Stimulated activated naive B cell treated with anti-CD40 and anti-IgM and Interleukin-4, amounts not matched to agents 10 μg/mL and 1 μg/mL and 100 μg/mL, for 72 hours (primary cell): ENCODE results near the gene JAK2.

Experiments
- ATAC-seq, 2 donors: fragments of 150-1000 bp; cut with Tn5 transposase; replicated peaks; 2 replicates each; pipeline ENCODE4 v1.10.0; 2021; ENCODE audit warnings: moderate library complexity in 1 of 2
- DNase-seq: peaks from one replicate; pipeline ENCODE4 v3.0.0; 2021
- H3K27ac Mint-ChIP-seq: one replicate; pipeline ENCODE4 v1.8.0; 2022; ENCODE audit warnings: mild to moderate bottlenecking, mixed read lengths
- H3K27me3 Mint-ChIP-seq, 2 donors: one replicate each; pipeline ENCODE4 v1.8.0; 2022; ENCODE audit warnings: mixed read lengths in 2 of 2
- H3K36me3 Mint-ChIP-seq, 2 donors: one replicate each; pipeline ENCODE4 v1.8.0; 2022; ENCODE audit warnings: mixed read lengths in 2 of 2, mild to moderate bottlenecking in 1 of 2
- H3K4me1 Mint-ChIP-seq, 2 donors: one replicate each; pipeline ENCODE4 v1.8.0; 2022; ENCODE audit warnings: mixed read lengths in 2 of 2, mild to moderate bottlenecking in 1 of 2
- H3K4me3 Mint-ChIP-seq, 2 donors: one replicate each; pipeline ENCODE4 v1.8.0; 2022; ENCODE audit warnings: mild to moderate bottlenecking in 2 of 2, mixed read lengths in 2 of 2, moderate library complexity in 1 of 2
- H3K9me3 Mint-ChIP-seq, 2 donors: one replicate each; pipeline ENCODE4 v1.8.0; 2022; ENCODE audit warnings: mixed read lengths in 2 of 2, mild to moderate bottlenecking in 1 of 2

Gene JAK2

GRCh38 chr9:5110867-5111681 lies 126.0 kb downstream of the JAK2 start:
- H3K9me3 Mint-ChIP-seq, result peaks cover 9 to 18% of the 10 kb centered on the region in 2 donors
- peaks cover 35 to 36% of the 10 kb centered on the region in 2 donors for H3K36me3 Mint-ChIP-seq
- ATAC-seq (no peak), DNase-seq (no peak)
- no peak overlapping the region for H3K27ac Mint-ChIP-seq
- no peak overlapping the region for H3K4me3 Mint-ChIP-seq
- H3K27me3 Mint-ChIP-seq, result no peaks in the 10 kb centered on the region
- no peaks in the 10 kb centered on the region for H3K4me1 Mint-ChIP-seq

- DNase-seq (no peak), ATAC-seq (no peak)
- Mint-ChIP-seq H3K4me1 (no peaks in the 10 kb centered on the region), H3K36me3 (peaks cover 30 to 34% of the 10 kb centered on the region in 2 donors), H3K27me3 (no peaks in the 10 kb centered on the region), H3K27ac (no peak overlapping the region), H3K9me3 (peaks cover 9 to 17% of the 10 kb centered on the region in 2 donors), H3K4me3 (no peak overlapping the region)
These were observed 126.6 kb downstream of the JAK2 start for GRCh38 chr9:5111696-5112095.

- no peak for DNase-seq
- Mint-ChIP-seq H3K4me3 (peak overlapping the region in 1 of 2 donors; percentile 1), H3K27me3 (no peaks in the 10 kb centered on the region), H3K27ac (no peak overlapping the region), H3K4me1 (no peaks in the 10 kb centered on the region), H3K9me3 (peaks cover 9 to 17% of the 10 kb centered on the region in 2 donors), H3K36me3 (peaks cover 33 to 35% of the 10 kb centered on the region in 2 donors)
- ATAC-seq, result no peak
These were observed 127.1 kb downstream of the JAK2 start for GRCh38 chr9:5112109-5112592.

DNA sequence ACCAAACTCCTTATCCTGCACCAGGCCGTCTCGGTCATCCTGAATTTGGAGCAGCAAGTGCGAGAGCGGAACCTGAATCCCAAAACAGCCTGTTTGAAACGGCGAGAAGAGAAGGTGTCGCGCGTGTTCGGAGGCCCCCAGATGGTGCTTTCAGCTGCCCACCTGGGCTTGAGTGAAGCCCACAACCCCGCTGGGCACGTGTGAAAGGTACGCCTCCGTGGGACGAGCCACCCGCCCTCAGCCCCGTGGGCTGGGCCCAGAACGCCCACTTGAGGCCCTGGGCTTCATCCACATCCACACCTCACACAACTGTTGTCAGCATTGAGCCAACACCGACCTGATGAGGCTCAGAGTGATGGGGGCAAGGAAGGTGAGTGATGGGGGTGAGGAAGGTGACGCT lies 127.6 kb downstream of the JAK2 start:
- Mint-ChIP-seq H3K9me3 (peaks cover 9 to 17% of the 10 kb centered on the region in 2 donors), H3K36me3 (peaks cover 29 to 33% of the 10 kb centered on the region in 2 donors), H3K27ac (no peak overlapping the region), H3K27me3 (no peaks in the 10 kb centered on the region), H3K4me3 (peak overlapping the region in 1 of 2 donors; percentile 1), H3K4me1 (no peaks in the 10 kb centered on the region)
- DNase-seq (no peak), ATAC-seq (no peak)

- ATAC-seq (no peak), DNase-seq (no peak)
- no peaks in the 10 kb centered on the region for H3K27me3 Mint-ChIP-seq
- peaks cover 29 to 33% of the 10 kb centered on the region in 2 donors for H3K36me3 Mint-ChIP-seq
- no peak overlapping the region for H3K4me3 Mint-ChIP-seq
- H3K9me3 Mint-ChIP-seq, result peaks cover 9 to 17% of the 10 kb centered on the region in 2 donors
- H3K4me1 Mint-ChIP-seq, result no peaks in the 10 kb centered on the region
- H3K27ac Mint-ChIP-seq, result no peak overlapping the region
These were observed 128.5 kb downstream of the JAK2 start for GRCh38 chr9:5113523-5113922.

DNA sequence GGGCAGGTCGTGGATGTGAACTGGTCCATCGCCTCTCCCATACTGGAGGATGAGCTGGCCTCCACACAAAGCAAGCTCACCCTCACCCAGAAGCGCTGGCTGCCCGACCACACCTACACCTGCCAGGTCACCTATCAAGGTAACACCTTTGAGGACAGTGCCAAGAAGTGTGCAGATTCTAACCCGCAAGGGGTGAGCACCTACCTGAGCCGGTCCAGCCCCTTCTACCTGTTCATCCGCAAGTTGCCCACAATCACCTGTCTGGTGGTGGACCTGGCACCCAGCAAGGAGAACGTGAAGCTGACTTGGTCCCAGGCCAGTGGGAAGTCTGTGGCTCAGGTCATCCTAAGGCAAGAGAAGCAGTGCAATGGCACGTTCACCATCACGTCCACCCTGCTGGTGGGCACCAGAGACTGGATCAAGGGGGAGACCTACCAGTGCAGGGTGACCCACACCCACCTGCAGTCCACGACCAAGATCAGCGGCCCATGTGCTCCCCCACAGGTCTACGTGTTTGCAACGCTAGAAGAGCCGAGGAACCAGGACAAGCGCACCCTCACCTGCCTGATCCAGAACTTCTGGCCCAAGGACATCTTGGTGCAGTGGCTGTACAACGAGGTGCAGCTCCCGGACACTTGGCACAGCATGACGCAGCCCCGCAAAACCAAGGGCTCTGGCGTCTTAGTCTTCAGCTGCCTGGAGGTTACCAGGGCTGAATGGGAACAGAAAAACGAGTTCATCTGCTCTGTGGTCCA lies 129.1 kb downstream of the JAK2 start:
- Mint-ChIP-seq H3K36me3 (peaks cover 29 to 33% of the 10 kb centered on the region in 2 donors), H3K4me1 (no peaks in the 10 kb centered on the region), H3K27me3 (no peaks in the 10 kb centered on the region), H3K4me3 (no peak overlapping the region), H3K27ac (no peak overlapping the region), H3K9me3 (peaks cover 9 to 17% of the 10 kb centered on the region in 2 donors)
- DNase-seq (no peak), ATAC-seq (no peak)

- H3K4me1 Mint-ChIP-seq, result peaks cover 0 to 2% of the 10 kb centered on the region in 2 donors
- no peak for DNase-seq
- H3K27ac Mint-ChIP-seq, result no peak overlapping the region
- H3K9me3 Mint-ChIP-seq, result no peaks in the 10 kb centered on the region
- peaks cover 26 to 44% of the 10 kb centered on the region in 2 donors for H3K36me3 Mint-ChIP-seq
- no peak for ATAC-seq
- H3K27me3 Mint-ChIP-seq, result no peaks in the 10 kb centered on the region
- H3K4me3 Mint-ChIP-seq, result no peak overlapping the region
These were observed 137.0 kb downstream of the JAK2 start for GRCh38 chr9:5122116-5122515.

GRCh38 chr9:5122516-5122915 lies 137.4 kb downstream of the JAK2 start:
- H3K36me3 Mint-ChIP-seq, result peaks cover 28 to 45% of the 10 kb centered on the region in 2 donors
- no peak overlapping the region for H3K27ac Mint-ChIP-seq

DNA sequence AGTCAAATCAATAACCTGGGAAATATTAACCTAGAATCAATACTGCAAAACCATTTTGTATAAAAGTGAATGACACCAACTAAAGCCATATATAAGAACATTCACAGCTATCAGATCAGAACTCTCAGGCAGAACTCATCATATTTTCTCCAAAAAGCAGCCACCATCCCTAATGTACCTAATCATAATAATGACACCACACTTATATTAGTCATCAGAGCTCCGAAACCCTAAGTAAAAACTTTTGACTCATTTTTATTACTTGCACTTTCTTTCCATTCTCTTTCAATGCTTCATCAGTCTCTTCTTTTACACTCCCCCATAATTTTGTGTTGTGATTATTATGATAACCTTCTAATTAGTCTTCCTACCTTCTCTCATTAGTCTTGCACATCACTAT lies 155.1 kb downstream of the JAK2 start:
- peaks cover 24 to 25% of the 10 kb centered on the region in 2 donors for H3K9me3 Mint-ChIP-seq
- no peak overlapping the region for H3K4me3 Mint-ChIP-seq
- H3K27me3 Mint-ChIP-seq, result no peaks in the 10 kb centered on the region
- no peak overlapping the region for H3K27ac Mint-ChIP-seq
- H3K36me3 Mint-ChIP-seq, result peaks cover 30 to 55% of the 10 kb centered on the region in 2 donors
- DNase-seq (no peak), ATAC-seq (no peak)
- H3K4me1 Mint-ChIP-seq, result peaks cover 0 to 2% of the 10 kb centered on the region in 2 donors

More at GRCh38 chr9:5122516-5122915, 137.4 kb downstream of the JAK2 start:
- ATAC-seq (no peak), DNase-seq (no peak)
- Mint-ChIP-seq H3K9me3 (no peaks in the 10 kb centered on the region), H3K27me3 (no peaks in the 10 kb centered on the region), H3K4me1 (peaks cover 0 to 2% of the 10 kb centered on the region in 2 donors), H3K4me3 (no peak overlapping the region)

DNA sequence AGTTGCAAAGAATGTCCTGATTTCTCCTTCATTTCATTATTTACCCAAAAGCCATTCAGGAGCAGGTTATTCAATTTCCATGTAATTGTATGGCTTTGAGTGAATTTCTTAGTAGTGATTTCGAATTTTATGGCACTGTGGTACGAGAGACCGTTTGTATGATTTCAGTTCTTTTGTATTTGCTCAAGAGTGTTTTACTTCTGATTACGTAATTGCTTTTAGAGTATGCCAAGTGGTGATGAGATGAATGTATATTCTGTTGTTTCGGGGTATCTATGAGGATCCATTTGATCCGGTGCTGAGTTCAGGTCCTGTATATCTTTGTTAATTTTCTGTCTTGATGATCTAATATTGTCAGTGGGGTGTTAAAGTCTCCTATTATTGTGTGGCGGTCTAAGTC lies 159.1 kb downstream of the JAK2 start:
- ATAC-seq, result no peak
- Mint-ChIP-seq H3K27ac (no peak overlapping the region), H3K4me3 (no peak overlapping the region), H3K27me3 (no peaks in the 10 kb centered on the region), H3K4me1 (peaks cover 0 to 2% of the 10 kb centered on the region in 2 donors), H3K36me3 (peaks cover 69 to 86% of the 10 kb centered on the region in 2 donors), H3K9me3 (peaks cover 23 to 31% of the 10 kb centered on the region in 2 donors)
- DNase-seq, result no peak

DNA sequence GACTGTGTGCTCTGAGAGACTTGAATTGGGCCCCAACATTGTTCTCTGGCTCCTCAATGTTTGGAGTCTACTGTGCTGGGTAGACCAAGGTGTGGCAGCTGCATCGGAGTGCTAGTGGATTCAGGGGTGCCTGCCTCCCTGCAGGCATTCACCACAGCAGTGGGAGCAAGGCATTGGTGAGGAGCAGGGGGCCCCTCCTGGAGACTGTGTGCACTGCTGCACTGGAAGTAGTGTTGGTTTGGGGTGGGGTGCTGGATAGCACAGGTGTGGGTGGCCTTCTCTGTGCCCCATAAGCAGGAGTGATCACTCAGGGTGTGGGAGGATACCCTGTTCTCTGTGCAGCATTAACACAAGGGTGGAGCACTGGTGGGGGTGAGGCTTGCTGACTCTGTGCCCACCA lies 161.2 kb downstream of the JAK2 start:
- no peak overlapping the region for H3K27ac Mint-ChIP-seq
- H3K27me3 Mint-ChIP-seq, result no peaks in the 10 kb centered on the region
- peaks cover 0 to 2% of the 10 kb centered on the region in 2 donors for H3K4me1 Mint-ChIP-seq

More for the DNA sequence above, 161.2 kb downstream of the JAK2 start:
- ATAC-seq, result no peak
- DNase-seq, result no peak
- H3K4me3 Mint-ChIP-seq, result no peak overlapping the region
- peaks cover 75 to 89% of the 10 kb centered on the region in 2 donors for H3K36me3 Mint-ChIP-seq
- peaks cover 27 to 36% of the 10 kb centered on the region in 2 donors for H3K9me3 Mint-ChIP-seq
